Ovary (tissue), 9 donors: Measurements from ENCODE around the gene RORB. TPM values are rescaled to one million over a fixed set of nuclear protein-coding genes. Genes with fewer than 3 reads are reported as not detected.

Experiments used
- DNase-seq, 5 donors: peaks; one replicate each; pipeline ENCODE4 v3.0.0-alpha.2; 2019 to 2020
- H3K27ac ChIP-seq, 2 donors: fragments of 200-600 bp; one replicate each; pipeline versions ENCODE4 v1.5.1 to v1.8.0; 2019 to 2022
- H3K27me3 ChIP-seq: fragments of 200-600 bp; one replicate; pipeline ENCODE4 v1.8.0; 2022
- H3K36me3 ChIP-seq: fragments of 200-600 bp; sonication (generic); one replicate; pipeline ENCODE4 v1.5.1; 2019
- H3K4me1 ChIP-seq: one replicate; pipeline ENCODE4 v1.8.1; 2013; ENCODE audit warnings: mild to moderate bottlenecking, moderate library complexity; ENCODE audit not compliant: insufficient read depth
- H3K4me3 ChIP-seq: fragments of 200-600 bp; sonication (generic); one replicate; pipeline ENCODE4 v1.5.1; 2017
- H3K9me3 ChIP-seq, 2 donors: fragments of 200-600 bp in 1 of 2; sonication (generic) in 1 of 2; one replicate each; pipeline versions ENCODE4 v1.5.1 to v1.8.1; 2013 to 2019; ENCODE audit warnings: mild to moderate bottlenecking in 1 of 2, moderate library complexity in 1 of 2
- CTCF ChIP-seq, 3 donors: fragments of 450-650 bp in 2 of 3; fragments of 200-600 bp in 1 of 3; IDR thresholded peaks; one replicate each; pipeline versions ENCODE4 v1.5.1 to v1.8.0; 2016 to 2022; ENCODE audit warnings: antibody characterized with exemption in 3 of 3, mild to moderate bottlenecking in 1 of 3
- EP300 ChIP-seq: sonication (generic); formaldehyde crosslinking; IDR thresholded peaks from one replicate; pipeline ENCODE4 v1.6.1; 2017; ENCODE audit warnings: antibody characterized with exemption
- POLR2A ChIP-seq: fragments of 450-650 bp; IDR thresholded peaks from one replicate; pipeline ENCODE4 v1.6.1; 2017; ENCODE audit warnings: antibody characterized with exemption, mild to moderate bottlenecking, moderate library complexity
- WGBS, 3 donors: extraction: QIAGEN DNeasy Blood & Tissue Kit in 1 of 3; methylation state at CpG; one replicate each; pipeline versions ENCODE4 v1.1.5 to v1.1.7; 2013 to 2017; 5-methylcytosine and 5-hydroxymethylcytosine counted together
- intact Hi-C, 4 donors: fragments of 100-400 bp; cut with DNase I; formaldehyde crosslinking; loops; one replicate each; pipeline versions ENCODE4 v1.11.0 to v1.15.1; 2022 to 2023
- polyA plus RNA-seq, 2 donors: library from polyadenylated mRNA; stranded (reverse); fragments of 200-250 nt in 1 of 2; fragments of 350-450 nt in 1 of 2; fragmentation: Illumina TruSeq in 1 of 2; extraction: RNeasy Lipid Tissue Mini Kit (QIAGEN cat#74804) in 1 of 2; gene quantifications; one replicate each; pipeline ENCODE4 v1.2.3, GENCODE V29; 2013 to 2014
- total RNA-seq, 7 donors: library from RNA; depleted of rRNA in 2 of 7; stranded (reverse); fragments of >200 nt in 2 of 7; fragmentation: NEBNext Ultra II Directional in 3 of 7; extraction: Animal tissue kit (Norgen Biotek cat#: 25700) in 3 of 7; gene quantifications; one replicate each; pipeline versions ENCODE4 v1.1.0 to v1.2.4, GENCODE V29; 2016 to 2023
- donor health status: DM: no; HTN: no; CAD: no; lungs with moderate emphysema.
- donor health status: DM: no; HTN: no; CAD: no.
- donor health status: Bipolar disorder and iron deficiency.
- donor health status: DM: yes; HTN: yes; CAD: no.
- donor health status: DM: no; HTN: no; CAD: no.
- donor health status: DM: yes; HTN: yes; CAD: no.

The RORB gene
- total and polyA plus RNA-seq, 9 donors: 0.08 to 1.0 (median 0.53) TPM

- 81 to 86% (median 85%) methylated on average over 4 of the region's 4 CpGs for WGBS, 3 donors
- Histone ChIP-seq H3K27me3 (no peaks in the 10 kb centered on the region), H3K27ac (no peak overlapping the region), H3K36me3 (no peaks in the 10 kb centered on the region), H3K4me1 (no peaks in the 10 kb centered on the region), H3K9me3 (no peaks in the 10 kb centered on the region), H3K4me3 (no peak overlapping the region)
- intact Hi-C loops: no loop called here
- TF ChIP-seq EP300: no peak
- no peak for TF ChIP-seq POLR2A
- no peak for TF ChIP-seq CTCF (IDR thresholded peaks at IDR 0.05)
- no peak for DNase-seq
These were observed 186.2 kb downstream of the RORB start for GRCh38 chr9:74683322-74683721.

- no peaks in the 10 kb centered on the region for H3K27me3 ChIP-seq
- WGBS, 3 donors: 87 to 89% (median 88%) methylated on average over 8 of the region's 8 CpGs
- no peaks in the 10 kb centered on the region for H3K36me3 ChIP-seq
- H3K27ac ChIP-seq: no peak overlapping the region
- no peak overlapping the region for H3K4me3 ChIP-seq
- DNase-seq: no peak
- H3K9me3 ChIP-seq: no peaks in the 10 kb centered on the region
- H3K4me1 ChIP-seq: no peaks in the 10 kb centered on the region
- intact Hi-C loops: no loop called here
- TF ChIP-seq POLR2A (no peak), EP300 (no peak), CTCF (IDR thresholded peaks at IDR 0.05) (no peak)
These were observed 193.9 kb downstream of the RORB start for GRCh38 chr9:74691058-74691457.

GRCh38 chr9:74696520-74696919 is 199.4 kb downstream of the RORB start:
- H3K4me1 ChIP-seq: no peaks in the 10 kb centered on the region
- no peaks in the 10 kb centered on the region for H3K36me3 ChIP-seq
- WGBS, 3 donors: 59 to 84% (median 67%) methylated on average over 1 of the region's 1 CpG
- no peaks in the 10 kb centered on the region for H3K27me3 ChIP-seq
- intact Hi-C loops: no loop called here
- no peaks in the 10 kb centered on the region for H3K9me3 ChIP-seq
- no peak overlapping the region for H3K4me3 ChIP-seq
- TF ChIP-seq EP300: no peak
- no peak overlapping the region for H3K27ac ChIP-seq
- no peak for DNase-seq

GRCh38 chr9:74697535-74697934 is 200.4 kb downstream of the RORB start:
- WGBS, 3 donors: 53 to 64% (median 54%) methylated on average over 2 of the region's 2 CpGs
- Histone ChIP-seq H3K36me3 (no peaks in the 10 kb centered on the region), H3K9me3 (no peaks in the 10 kb centered on the region), H3K4me3 (no peak overlapping the region), H3K4me1 (no peaks in the 10 kb centered on the region), H3K27ac (no peak overlapping the region), H3K27me3 (no peaks in the 10 kb centered on the region)
- no peak for DNase-seq
- no peak for TF ChIP-seq CTCF (IDR thresholded peaks at IDR 0.05)
- no peak for TF ChIP-seq EP300
- no peak for TF ChIP-seq POLR2A
- intact Hi-C loops: no loop called here

GRCh38 chr9:74711341-74711740 is 214.2 kb downstream of the RORB start:
- no peaks in the 10 kb centered on the region for H3K9me3 ChIP-seq
- TF ChIP-seq POLR2A (no peak), CTCF (IDR thresholded peaks at IDR 0.05) (no peak), EP300 (no peak)
- DNase-seq: no peak
- intact Hi-C loops: no loop called here
- no peaks in the 10 kb centered on the region for H3K36me3 ChIP-seq
- H3K27me3 ChIP-seq: no peaks in the 10 kb centered on the region
- no peak overlapping the region for H3K27ac ChIP-seq
- H3K4me1 ChIP-seq: no peaks in the 10 kb centered on the region
- 48 to 57% (median 50%) methylated on average over 5 of the region's 5 CpGs for WGBS, 3 donors
- no peak overlapping the region for H3K4me3 ChIP-seq
